Measurements from ENCODE around the gene SLC46A3.

Gene SLC46A3

GRCh38 chr13:28679628-28680027 lies 39.1 kb downstream of the SLC46A3 start:
- DNase-seq = no peak

GRCh38 chr13:28678809-28679208 lies 40.0 kb downstream of the SLC46A3 start:
- no peak for DNase-seq

GRCh38 chr13:28671126-28671792 lies 47.5 kb downstream of the SLC46A3 start:
- no peak for DNase-seq

- no peak for DNase-seq
These were observed 51.8 kb downstream of the SLC46A3 start for GRCh38 chr13:28666897-28667488.

GRCh38 chr13:28659621-28659970 lies 59.2 kb downstream of the SLC46A3 start:
- DNase-seq = no peak

- peak; percentile 6 for DNase-seq
These were observed 59.8 kb downstream of the SLC46A3 start, which contains the start of gene POMP for GRCh38 chr13:28658796-28659620. POMP (plus strand) TSS chr13:28659130; CDS start chr13:28659185, 55 bp downstream.

GRCh38 chr13:28658539-28658795 lies 60.3 kb downstream of the SLC46A3 start:
- DNase-seq = no peak

GRCh38 chr13:28657784-28658538 lies 60.8 kb downstream of the SLC46A3 start:
- no peak for DNase-seq

- DNase-seq = no peak
These were observed 63.2 kb downstream of the SLC46A3 start for GRCh38 chr13:28655561-28655960.

GRCh38 chr13:28654276-28654675 lies 64.5 kb downstream of the SLC46A3 start:
- DNase-seq = no peak

GRCh38 chr13:28653111-28653510 lies 65.7 kb downstream of the SLC46A3 start:
- DNase-seq = no peak

GRCh38 chr13:28651810-28652401 lies 66.9 kb downstream of the SLC46A3 start:
- DNase-seq = no peak

GRCh38 chr13:28650284-28650683 lies 68.5 kb downstream of the SLC46A3 start:
- no peak for DNase-seq

Measured in NCI-H2029 treated with DMSO at 0.1 percent for 48 hours (cell line).